NCI-H2196 (cell line): ENCODE results near the gene GRIN2C.

Experiments
- DNase-seq: peaks from one replicate; lab custom pipeline; 2025; ENCODE audit not compliant: unreplicated experiment; lab: John Stamatoyannopoulos, UW

Gene GRIN2C

GRCh38 chr17:74864866-74865395, 5.2 kb upstream of the GRIN2C start:
- DNase-seq = peak; percentile 75

GRCh38 chr17:74864297-74864865, 4.7 kb upstream of the GRIN2C start:
- DNase-seq = no peak

- no peak for DNase-seq
Measured at GRCh38 chr17:74863420-74864296, 4.0 kb upstream of the GRIN2C start.

GRCh38 chr17:74862919-74863318, 3.2 kb upstream of the GRIN2C start:
- no peak for DNase-seq

DNA sequence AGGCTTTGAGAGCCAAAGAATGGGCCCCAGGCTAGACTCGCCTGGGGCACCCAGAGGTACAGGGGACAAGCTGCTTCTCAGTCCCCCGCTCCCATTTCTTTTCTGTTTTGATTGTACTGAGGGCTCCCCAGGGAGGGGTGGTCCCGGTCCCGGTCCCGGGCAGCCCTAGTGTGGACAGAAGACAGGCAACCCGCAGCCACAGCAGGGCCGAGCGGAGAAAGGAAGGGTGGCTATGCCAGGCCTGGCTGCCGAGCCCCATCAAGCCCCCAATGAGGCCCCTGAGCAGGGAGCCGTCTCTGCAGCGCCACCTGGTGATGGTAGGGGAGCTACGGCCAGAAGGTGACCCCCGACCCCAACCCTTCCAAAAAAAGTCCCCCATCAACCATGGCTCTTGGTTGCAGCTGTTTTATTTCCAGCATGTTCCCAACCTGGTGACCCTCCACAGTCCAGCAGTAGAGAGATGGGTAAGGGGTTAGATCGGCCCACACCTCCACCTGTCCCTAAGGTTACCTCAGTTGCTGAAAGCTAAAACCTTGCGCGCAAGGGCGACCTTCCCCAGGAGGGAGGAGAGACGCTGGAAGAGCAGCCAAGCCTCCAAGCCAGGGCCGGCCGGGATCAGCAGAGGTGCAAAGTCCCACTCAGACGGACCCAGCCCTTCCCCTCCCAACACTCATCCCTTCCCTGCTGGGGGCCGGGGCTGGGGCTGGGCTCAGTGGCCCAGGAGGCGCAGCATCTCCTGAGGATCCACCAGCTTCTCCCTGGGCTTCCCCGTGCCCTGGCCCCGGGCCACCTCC, 2.6 kb upstream of the GRIN2C start:
- DNase-seq = peak; percentile 75

DNA sequence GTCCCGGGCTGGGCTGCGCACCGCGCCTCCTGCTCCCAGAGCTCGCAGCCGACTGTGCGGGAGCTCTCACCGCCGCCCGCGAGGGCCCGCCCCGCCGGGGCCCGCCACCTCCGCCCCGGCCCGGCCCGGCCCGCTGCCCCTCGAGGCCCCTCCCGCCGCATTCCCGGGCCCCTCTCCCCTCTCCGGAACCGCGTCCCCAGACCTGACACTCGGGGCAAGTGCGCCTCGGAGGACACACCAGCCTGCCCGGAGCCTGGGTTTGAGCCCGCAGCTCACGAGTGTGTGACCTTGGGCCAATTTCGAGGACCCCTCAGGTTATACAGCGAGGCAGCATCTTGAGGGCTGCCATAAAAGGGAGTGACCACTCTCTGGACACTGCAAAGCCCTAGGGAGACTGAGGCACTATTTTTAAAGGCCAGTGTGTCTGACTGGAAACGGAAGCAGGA, 2.0 kb upstream of the GRIN2C start:
- no peak for DNase-seq

GRCh38 chr17:74860872-74861661, 1.4 kb upstream of the GRIN2C start:
- no peak for DNase-seq

DNA sequence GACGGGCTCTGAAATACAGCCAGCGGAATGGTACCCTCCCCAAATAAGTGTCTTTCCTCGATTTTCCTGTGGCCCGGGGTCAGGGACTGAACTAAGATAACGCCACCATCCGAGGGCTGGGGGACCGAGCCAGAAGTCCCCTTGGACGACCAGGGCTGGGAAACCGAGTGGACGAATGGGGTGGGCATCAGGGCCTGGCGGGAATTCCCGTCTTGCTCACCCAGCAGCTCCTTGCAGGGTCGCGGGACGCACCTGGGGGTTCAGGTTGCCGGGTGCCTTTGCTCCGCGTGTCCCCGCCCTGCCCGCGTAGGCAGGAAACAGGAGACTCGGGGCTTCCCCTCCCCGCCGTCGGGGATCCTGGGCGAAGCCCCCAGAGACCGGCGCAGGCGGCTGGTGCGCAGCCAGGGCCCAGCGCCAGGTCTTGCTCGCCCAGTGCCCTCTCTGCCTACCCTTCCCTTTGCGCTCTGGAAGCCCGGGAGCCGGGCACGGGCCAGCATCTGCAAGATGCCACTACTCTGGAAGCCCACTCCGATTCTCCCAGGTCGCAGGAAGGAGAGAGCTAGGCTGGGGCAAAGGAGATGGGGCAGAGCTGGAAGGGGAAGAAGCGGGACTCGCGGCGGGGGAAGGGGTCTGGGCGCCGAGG, 665 bp upstream of the GRIN2C start:
- DNase-seq = no peak

DNA sequence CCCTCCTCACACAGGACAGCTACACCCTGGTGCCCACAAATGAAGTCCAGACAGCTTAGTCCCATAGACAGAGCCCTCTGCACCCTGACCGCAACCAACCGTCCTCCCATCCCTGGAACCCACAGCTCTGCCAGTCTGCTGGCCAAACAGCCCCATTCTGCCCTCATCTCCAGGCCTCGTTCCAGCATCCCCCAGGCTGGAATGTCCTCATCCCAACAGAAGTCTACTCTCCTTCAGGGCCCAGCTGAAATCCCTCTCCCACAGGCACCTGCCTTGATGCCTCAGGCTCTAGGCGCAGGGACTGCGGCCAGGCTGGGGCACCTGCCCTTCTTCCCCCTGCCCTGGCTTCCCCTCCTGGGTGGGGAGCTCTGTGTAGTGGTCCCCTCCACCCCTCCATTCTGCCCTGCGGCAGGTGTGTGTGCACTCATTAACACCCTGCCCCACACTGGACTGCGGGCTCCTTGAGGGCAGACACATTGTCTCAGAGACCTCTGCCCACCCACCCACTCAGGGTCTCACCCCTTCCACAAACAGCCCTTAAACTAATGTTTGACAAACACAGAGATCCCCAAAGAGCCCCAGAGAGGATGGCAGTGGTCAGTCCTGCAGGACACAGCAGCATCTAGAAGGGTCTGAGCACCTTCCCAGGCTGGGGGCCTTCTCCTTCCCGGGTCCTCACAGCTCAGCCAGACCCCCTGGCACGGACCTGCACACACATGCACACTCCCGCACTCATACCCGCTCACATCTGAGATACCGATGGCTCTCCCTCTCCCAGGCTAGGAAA, 820 bp downstream of the GRIN2C start:
- DNase-seq = no peak

- DNase-seq = no peak
Measured at GRCh38 chr17:74857191-74857590, 2.5 kb downstream of the GRIN2C start.

GRCh38 chr17:74856112-74856511, 3.6 kb downstream of the GRIN2C start:
- DNase-seq = no peak

DNA sequence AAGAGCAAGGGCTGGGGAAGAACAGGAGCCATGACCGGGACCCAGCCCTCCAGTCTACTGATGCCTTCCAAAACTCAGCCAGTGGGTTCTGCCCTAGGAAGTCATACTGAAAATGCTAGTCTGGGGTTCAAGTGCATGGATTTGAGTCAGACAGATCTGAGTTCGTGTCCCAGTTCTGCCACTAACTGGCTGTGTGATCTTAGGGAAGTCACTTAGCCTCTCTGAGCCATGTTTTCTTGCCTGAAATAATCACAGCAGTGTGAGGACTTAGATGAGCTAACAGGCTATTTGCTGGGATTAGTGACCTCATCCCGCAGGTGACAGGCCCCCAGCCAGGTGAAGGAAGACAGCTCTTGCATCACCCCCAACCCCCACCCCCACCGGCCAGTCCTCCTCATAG, 4.4 kb downstream of the GRIN2C start:
- no peak for DNase-seq

DNA sequence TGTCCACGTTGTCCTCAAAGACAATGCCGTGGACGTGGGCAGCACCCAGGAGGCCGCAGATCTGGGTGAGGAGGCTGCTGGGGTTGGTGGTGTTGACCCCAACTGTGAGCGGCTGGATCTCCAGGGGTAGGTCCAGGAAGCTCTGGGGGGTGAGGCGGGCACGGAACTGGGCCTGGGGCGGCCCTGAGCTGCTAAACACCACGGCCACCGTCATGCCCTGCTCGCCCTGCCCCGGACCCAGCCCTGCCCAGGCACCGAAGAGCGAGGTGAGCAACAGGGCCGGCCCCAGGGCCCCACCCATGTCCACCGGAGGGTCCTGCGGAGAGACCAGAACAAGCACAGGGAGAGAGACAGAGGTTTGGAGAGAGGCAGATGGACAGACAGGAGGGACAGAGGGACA, 4.9 kb downstream of the GRIN2C start:
- DNase-seq = no peak

- no peak for DNase-seq
Measured at GRCh38 chr17:74853669-74854068, 6.0 kb downstream of the GRIN2C start.

- DNase-seq = no peak
Measured at GRCh38 chr17:74853048-74853397, 6.7 kb downstream of the GRIN2C start.

GRCh38 chr17:74852237-74853047, 7.2 kb downstream of the GRIN2C start:
- peak; percentile 76 for DNase-seq

- DNase-seq = no peak
Measured at GRCh38 chr17:74851612-74852236, 8.0 kb downstream of the GRIN2C start.

DNA sequence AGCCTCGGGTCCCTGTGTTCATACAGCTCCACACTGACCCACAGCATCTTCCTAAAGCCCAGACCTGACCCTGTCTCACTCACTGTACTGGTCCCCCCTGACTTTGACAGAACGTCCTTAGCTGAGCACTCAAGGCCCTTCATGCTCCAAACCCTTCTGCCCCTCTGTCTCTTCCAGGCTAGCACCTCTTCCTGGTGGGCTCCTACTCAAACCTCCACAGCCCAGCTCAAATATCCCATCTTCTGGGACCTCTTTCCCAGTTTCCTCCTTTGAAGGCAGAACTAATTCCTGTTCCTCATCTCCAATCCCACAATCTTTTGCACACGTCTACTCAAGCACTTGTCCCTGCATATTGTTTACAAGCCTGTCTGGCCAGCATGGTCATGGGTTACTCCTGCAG, 8.8 kb downstream of the GRIN2C start:
- no peak for DNase-seq
